ENCODE data around the gene CTTNBP2NL. TPM values are rescaled to one million over a fixed set of nuclear protein-coding genes. Genes with fewer than 3 reads are reported as not detected.

The CTTNBP2NL gene
- total and polyA plus RNA-seq, 10 of the 15 experiments (the other 5 are each of a cell fraction or from before 2014, with no cell fraction given) = 2.1 to 11.3 (median 5.6) TPM

- no peaks in the 10 kb centered on the region for H3K9me3 ChIP-seq (replicated peaks; ENCODE audit: control insufficient read depth, insufficient read depth, low read length)
- no peak overlapping the region for H3K27ac ChIP-seq (ENCODE audit: control insufficient read depth, insufficient read depth)
- CTCF ChIA-PET = interaction anchor here (0.7 to 2.2 kb wide), 6 partner anchors 10 to 204 kb away, joined by 3 to 10 read pairs (median 4); no protein-coding TSS in a partner anchor
- no peak for ATAC-seq
- TF ChIP-seq NR2C2 (IDR thresholded peaks at IDR 0.05; ENCODE audit: borderline replicate concordance, control insufficient read depth, insufficient read length, low read depth) (no peak), RUNX3 (IDR thresholded peaks at IDR 0.05; ENCODE audit: low read length) (no peak), ZNF622 (IDR thresholded peaks at IDR 0.05) (no peak), ATF3 (IDR thresholded peaks at IDR 0.05; ENCODE audit: borderline replicate concordance, extremely low read depth, low read depth, low read length) (no peak), BACH1 (IDR thresholded peaks at IDR 0.05; ENCODE audit: borderline replicate concordance) (no peak), SMAD1 (IDR thresholded peaks at IDR 0.05; ENCODE audit: low read depth, partially characterized antibody) (no peak), STAT3 (IDR thresholded peaks at IDR 0.05; ENCODE audit: low read depth, low read length) (no peak), CBX5 (IDR thresholded peaks at IDR 0.05; ENCODE audit: low read depth) (no peak), HCFC1 (IDR thresholded peaks at IDR 0.05; ENCODE audit: low read length) (no peak), TCF7 (IDR thresholded peaks at IDR 0.05; ENCODE audit: borderline replicate concordance) (no peak), NRF1 (conservative IDR thresholded peaks at IDR 0.05; ENCODE audit: low read depth, low read length) (no peak), SIN3A (IDR thresholded peaks at IDR 0.05; ENCODE audit: low read depth, low read length) (no peak), NR2C1 (IDR thresholded peaks at IDR 0.05) (no peak), CHD1 (IDR thresholded peaks at IDR 0.05; ENCODE audit: low read depth, low read length) (no peak), E2F4 (IDR thresholded peaks at IDR 0.05; ENCODE audit: low read depth, low read length) (no peak), MXI1 (IDR thresholded peaks at IDR 0.05; ENCODE audit: low read depth, low read length) (no peak)
- TF ChIP-seq, protein P1, sequence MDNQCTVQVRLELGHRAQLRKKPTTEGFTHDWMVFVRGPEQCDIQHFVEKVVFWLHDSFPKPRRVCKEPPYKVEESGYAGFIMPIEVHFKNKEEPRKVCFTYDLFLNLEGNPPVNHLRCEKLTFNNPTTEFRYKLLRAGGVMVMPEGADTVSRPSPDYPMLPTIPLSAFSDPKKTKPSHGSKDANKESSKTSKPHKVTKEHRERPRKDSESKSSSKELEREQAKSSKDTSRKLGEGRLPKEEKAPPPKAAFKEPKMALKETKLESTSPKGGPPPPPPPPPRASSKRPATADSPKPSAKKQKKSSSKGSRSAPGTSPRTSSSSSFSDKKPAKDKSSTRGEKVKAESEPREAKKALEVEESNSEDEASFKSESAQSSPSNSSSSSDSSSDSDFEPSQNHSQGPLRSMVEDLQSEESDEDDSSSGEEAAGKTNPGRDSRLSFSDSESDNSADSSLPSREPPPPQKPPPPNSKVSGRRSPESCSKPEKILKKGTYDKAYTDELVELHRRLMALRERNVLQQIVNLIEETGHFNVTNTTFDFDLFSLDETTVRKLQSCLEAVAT (IDR thresholded peaks at IDR 0.05) = no peak
- TF ChIP-seq, protein P2, sequence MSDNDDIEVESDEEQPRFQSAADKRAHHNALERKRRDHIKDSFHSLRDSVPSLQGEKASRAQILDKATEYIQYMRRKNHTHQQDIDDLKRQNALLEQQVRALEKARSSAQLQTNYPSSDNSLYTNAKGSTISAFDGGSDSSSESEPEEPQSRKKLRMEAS (IDR thresholded peaks at IDR 0.05; ENCODE audit: low read depth, low read length) = no peak
- RAD21 ChIA-PET (ENCODE audit: unreplicated experiment) = interaction anchor here (0.6 to 1.6 kb wide), 2 partner anchors 11 to 20 kb away, joined by 3 read pairs; no protein-coding TSS in a partner anchor
- intact Hi-C loops (cut with micrococcal nuclease; ENCODE audit: unreplicated experiment) = no loop called here
- FAIRE-seq = no peak
- no peak overlapping the region for H3K4me2 ChIP-seq (ENCODE audit: control insufficient read depth, insufficient read depth)
- no peaks in the 10 kb centered on the region for H3K27me3 ChIP-seq (replicated peaks in 1 of 2; ENCODE audit: control insufficient read depth in 2 of 2, insufficient read depth in 2 of 2, low read length in 1 of 2)
- H3K36me3 ChIP-seq (ENCODE audit: control insufficient read depth in 2 of 2, insufficient read depth in 2 of 2, low read length in 1 of 2) = no peaks in the 10 kb centered on the region; a peak in 1 of 4 replicates
- no peaks in the 10 kb centered on the region for H3K4me1 ChIP-seq (ENCODE audit: control insufficient read depth, insufficient read depth, low read length)
- no peak overlapping the region for H3K9ac ChIP-seq (ENCODE audit: control insufficient read depth, insufficient read depth, low read length)
- H3K4me3 ChIP-seq = no peak overlapping the region
- DNase-seq (ENCODE audit: low read depth, low spot score) = no peak
- WGBS (ENCODE audit: insufficient coverage, insufficient replicate concordance, low lambda C conversion rate, missing lambda C conversion rate) = 59% methylated on average over 2 of the region's 2 CpGs
- BruUV-seq (replicated peaks) = no TSS peak
- H4K20me1 ChIP-seq (ENCODE audit: control insufficient read depth, insufficient read depth) = no peaks in the 10 kb centered on the region
- in situ Hi-C loops (cut with MboI) = no loop called here
- H3K79me2 ChIP-seq (ENCODE audit: control insufficient read depth, insufficient read depth, low read length) = peaks cover 14% of the 10 kb centered on the region
- no peak overlapping the region for H2AFZ ChIP-seq (ENCODE audit: control insufficient read depth, low read depth, low read length)
- POLR2A ChIA-PET = interaction anchor here (0.7 kb wide), 3 partner anchors 386 to 1252 kb away, joined by 4 to 6 read pairs (median 5); no protein-coding TSS in a partner anchor
- SMC1A ChIA-PET (ENCODE audit: uncharacterized antibody, unreplicated experiment) = interaction anchor here (1.2 to 3.0 kb wide), 6 partner anchors 12 to 238 kb away, joined by 3 to 8 read pairs (median 3); no protein-coding TSS in a partner anchor
Observed at GRCh38 chr1:112409414-112409813, 13.4 kb downstream of the CTTNBP2NL start.
